ENCODE results near the gene TXNDC2.

DNA sequence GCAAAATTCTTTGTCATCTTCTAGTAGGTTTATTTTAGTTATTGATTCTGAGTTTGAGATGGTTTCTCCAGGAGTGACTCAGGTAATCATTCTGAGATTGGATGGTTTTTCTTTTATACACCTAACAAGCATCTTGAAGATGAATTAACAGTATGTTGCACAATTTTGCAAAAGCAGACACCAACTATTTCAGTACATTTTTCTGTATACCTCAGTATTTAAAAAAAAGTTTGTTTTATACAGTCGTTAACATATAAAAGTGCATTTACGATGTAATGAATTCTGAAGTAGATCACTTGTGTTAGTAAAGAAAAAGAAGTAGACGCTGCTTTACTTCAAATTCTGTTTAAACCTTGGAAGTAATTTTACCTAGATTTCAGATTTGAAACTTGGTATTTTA lies 31.0 kb downstream of the TXNDC2 start:
- TF ChIP-seq CTCF (conservative IDR thresholded peaks at IDR 0.05; ENCODE audit: low read length) (no peak), EZH2phosphoT487 (IDR thresholded peaks at IDR 0.05; ENCODE audit: borderline replicate concordance) (no peak)
